Lower leg skin (tissue), 3 donors: ENCODE data around the gene MNT.

Experiments
- POLR2A ChIP-seq, 2 donors: fragments of 450-650 bp; IDR thresholded peaks; one replicate each; pipeline ENCODE4 v1.6.1; 2016 to 2017; ENCODE audit warnings: antibody characterized with exemption in 2 of 2, mild to moderate bottlenecking in 1 of 2, moderate library complexity in 1 of 2
- TF ChIP-seq, protein P1 (sequence below), 3 donors: fragments of 450-650 bp; IDR thresholded peaks; one replicate each; pipeline ENCODE4 v1.5.1; 2016; ENCODE audit warnings: antibody characterized with exemption in 3 of 3, mild to moderate bottlenecking in 3 of 3, moderate library complexity in 2 of 3

DNA sequence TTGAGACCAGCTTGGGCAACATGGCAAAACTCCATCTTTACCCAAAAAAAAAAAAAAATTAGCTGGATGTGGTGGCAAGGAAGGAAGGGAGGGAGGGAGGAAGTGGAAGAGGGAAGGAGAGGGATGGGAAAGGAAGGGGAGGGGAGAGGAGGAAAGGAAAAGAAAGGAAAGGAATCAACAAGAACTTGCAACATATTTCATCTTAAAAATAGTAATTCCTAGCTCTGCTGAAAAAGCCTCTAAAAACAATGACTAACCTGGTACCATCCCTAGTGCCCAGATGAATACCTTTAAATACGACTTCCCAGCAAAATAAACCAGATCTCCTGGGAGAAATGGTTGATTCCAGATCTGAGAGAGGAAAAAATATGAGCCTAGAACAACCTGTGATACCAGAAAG lies 27.1 kb upstream of the MNT start:
- TF ChIP-seq POLR2A (IDR thresholded peaks at IDR 0.05) = no peak
- TF ChIP-seq, protein P1, sequence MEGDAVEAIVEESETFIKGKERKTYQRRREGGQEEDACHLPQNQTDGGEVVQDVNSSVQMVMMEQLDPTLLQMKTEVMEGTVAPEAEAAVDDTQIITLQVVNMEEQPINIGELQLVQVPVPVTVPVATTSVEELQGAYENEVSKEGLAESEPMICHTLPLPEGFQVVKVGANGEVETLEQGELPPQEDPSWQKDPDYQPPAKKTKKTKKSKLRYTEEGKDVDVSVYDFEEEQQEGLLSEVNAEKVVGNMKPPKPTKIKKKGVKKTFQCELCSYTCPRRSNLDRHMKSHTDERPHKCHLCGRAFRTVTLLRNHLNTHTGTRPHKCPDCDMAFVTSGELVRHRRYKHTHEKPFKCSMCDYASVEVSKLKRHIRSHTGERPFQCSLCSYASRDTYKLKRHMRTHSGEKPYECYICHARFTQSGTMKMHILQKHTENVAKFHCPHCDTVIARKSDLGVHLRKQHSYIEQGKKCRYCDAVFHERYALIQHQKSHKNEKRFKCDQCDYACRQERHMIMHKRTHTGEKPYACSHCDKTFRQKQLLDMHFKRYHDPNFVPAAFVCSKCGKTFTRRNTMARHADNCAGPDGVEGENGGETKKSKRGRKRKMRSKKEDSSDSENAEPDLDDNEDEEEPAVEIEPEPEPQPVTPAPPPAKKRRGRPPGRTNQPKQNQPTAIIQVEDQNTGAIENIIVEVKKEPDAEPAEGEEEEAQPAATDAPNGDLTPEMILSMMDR (IDR thresholded peaks at IDR 0.05) = no peak
